ENCODE results near the gene PNLIPRP2.

- TF ChIP-seq CTCF (IDR thresholded peaks at IDR 0.05; ENCODE audit: poor library complexity) = no peak
- no peak for TF ChIP-seq EZH2 (IDR thresholded peaks at IDR 0.05; ENCODE audit: borderline replicate concordance)
Observed at GRCh38 chr10:116665541-116666125, 44.9 kb downstream of the PNLIPRP2 start.
